Hypothalamus (tissue), 51 donors: ENCODE measurements around the gene NRBP1.
A peak's percentile ranks its signal among the peaks of the same experiment; 100 is the strongest.

Source experiments
- DNase-seq, 51 donors: peaks; one replicate each; lab custom pipeline; 2025; lab: John Stamatoyannopoulos, UW

NRBP1 gene

GRCh38 chr2:27489118-27489497 is 60.7 kb downstream of the NRBP1 start:
- peak in 3 of 51 donors; percentile 21 to 49 (median 45) for DNase-seq

GRCh38 chr2:27489498-27490397 is 61.3 kb downstream of the NRBP1 start, which contains the start of gene IFT172:
IFT172 (minus strand) TSS chr2:27489743; CDS start chr2:27489653, 90 bp downstream.
- peak; percentile 24 to 99 (median 96) for DNase-seq
